ENCODE measurements around the gene USP14. TPM values are rescaled to one million over a fixed set of nuclear protein-coding genes. Genes with fewer than 3 reads are reported as not detected.

USP14 gene
- total and polyA plus RNA-seq, 2 experiments from 2014 or later, result 82.4 to 83.5 TPM

DNA sequence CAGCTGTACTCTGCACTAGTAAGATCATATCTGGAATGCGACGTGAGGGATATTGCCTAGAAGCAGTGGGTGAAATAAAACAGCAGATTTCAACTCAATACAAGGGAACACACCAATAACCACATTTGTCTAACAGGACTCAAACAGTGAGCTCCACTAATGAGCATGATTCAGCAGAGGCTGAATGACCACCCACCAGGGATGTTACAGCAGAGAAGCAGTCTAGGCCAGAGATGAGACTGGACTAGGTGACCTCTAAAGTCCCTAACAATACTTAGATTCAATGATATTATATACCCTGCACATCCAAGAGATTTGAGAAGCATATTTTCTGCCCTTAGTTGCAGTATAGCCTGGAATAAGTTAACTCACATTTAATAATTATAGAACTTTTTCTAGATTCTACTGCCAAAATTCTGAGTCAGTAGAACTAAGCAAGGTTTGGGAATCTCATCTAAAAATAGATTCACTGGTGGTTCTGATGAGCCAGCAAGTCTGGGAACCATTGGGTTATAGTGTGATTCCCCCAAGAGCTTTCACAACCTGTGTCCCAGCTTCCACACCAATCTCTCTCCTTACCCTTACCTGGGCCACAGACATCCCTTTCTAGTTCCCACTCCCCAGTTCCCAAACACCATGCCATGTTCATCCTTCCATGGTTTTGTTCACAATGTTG, 103.2 kb downstream of the USP14 start:
- H3K9me3 Mint-ChIP-seq, result no peaks in the 10 kb centered on the region
- Histone ChIP-seq H4K20me1 (replicated peaks; ENCODE audit: insufficient read depth) (peaks cover 15% of the 10 kb centered on the region), H3K4me3 (no peak overlapping the region), H3K27me3 (ENCODE audit: insufficient read depth) (no peaks in the 10 kb centered on the region), H2AFZ (no peak overlapping the region), H3K4me2 (no peak overlapping the region), H3K9me2 (ENCODE audit: insufficient read depth) (no peaks in the 10 kb centered on the region), H3K36me3 (ENCODE audit: insufficient read depth) (peaks cover 67% of the 10 kb centered on the region), H3K79me2 (replicated peaks; ENCODE audit: insufficient read depth) (peaks cover 25% of the 10 kb centered on the region), H3K27ac (ENCODE audit: low read depth) (no peak overlapping the region), H3F3A (replicated peaks; ENCODE audit: low read depth) (no peaks in the 10 kb centered on the region), H3K4me1 (ENCODE audit: insufficient read depth) (no peaks in the 10 kb centered on the region)
- no peak overlapping the region for H3K4me3 Mint-ChIP-seq
- no peaks in the 10 kb centered on the region for H3K4me1 Mint-ChIP-seq
- ATAC-seq (no peak), DNase-seq (ENCODE audit: low spot score) (no peak)
- TF ChIP-seq, protein P1, sequence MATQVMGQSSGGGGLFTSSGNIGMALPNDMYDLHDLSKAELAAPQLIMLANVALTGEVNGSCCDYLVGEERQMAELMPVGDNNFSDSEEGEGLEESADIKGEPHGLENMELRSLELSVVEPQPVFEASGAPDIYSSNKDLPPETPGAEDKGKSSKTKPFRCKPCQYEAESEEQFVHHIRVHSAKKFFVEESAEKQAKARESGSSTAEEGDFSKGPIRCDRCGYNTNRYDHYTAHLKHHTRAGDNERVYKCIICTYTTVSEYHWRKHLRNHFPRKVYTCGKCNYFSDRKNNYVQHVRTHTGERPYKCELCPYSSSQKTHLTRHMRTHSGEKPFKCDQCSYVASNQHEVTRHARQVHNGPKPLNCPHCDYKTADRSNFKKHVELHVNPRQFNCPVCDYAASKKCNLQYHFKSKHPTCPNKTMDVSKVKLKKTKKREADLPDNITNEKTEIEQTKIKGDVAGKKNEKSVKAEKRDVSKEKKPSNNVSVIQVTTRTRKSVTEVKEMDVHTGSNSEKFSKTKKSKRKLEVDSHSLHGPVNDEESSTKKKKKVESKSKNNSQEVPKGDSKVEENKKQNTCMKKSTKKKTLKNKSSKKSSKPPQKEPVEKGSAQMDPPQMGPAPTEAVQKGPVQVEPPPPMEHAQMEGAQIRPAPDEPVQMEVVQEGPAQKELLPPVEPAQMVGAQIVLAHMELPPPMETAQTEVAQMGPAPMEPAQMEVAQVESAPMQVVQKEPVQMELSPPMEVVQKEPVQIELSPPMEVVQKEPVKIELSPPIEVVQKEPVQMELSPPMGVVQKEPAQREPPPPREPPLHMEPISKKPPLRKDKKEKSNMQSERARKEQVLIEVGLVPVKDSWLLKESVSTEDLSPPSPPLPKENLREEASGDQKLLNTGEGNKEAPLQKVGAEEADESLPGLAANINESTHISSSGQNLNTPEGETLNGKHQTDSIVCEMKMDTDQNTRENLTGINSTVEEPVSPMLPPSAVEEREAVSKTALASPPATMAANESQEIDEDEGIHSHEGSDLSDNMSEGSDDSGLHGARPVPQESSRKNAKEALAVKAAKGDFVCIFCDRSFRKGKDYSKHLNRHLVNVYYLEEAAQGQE (IDR thresholded peaks at IDR 0.05; ENCODE audit: unreplicated experiment), result no peak
- TF ChIP-seq EZH2phosphoT487 (IDR thresholded peaks at IDR 0.05; ENCODE audit: unreplicated experiment), result no peak
- peaks cover 59% of the 10 kb centered on the region for H3K36me3 Mint-ChIP-seq (ENCODE audit: low read depth)
- no peaks in the 10 kb centered on the region for H3K27me3 Mint-ChIP-seq (ENCODE audit: insufficient read depth, low read depth, poor library complexity)
- H3K27ac Mint-ChIP-seq, result no peak overlapping the region

Small RNA genes lying within 50 kb of the gene (microRNA-seq; reads per million reads assigned to microRNA genes)
- not detected for gene MIR8078

Small RNA genes lying within 50 kb of the gene (small RNA-seq; reads per million reads assigned to genes)
- not detected for gene MIR8078 (ENCODE audit: low replicate concordance)

Other genes starting within 250 kb of the USP14 start
- 1.0 and 3.6 TPM in 2 replicates for gene TUBB8B, start 108.9 kb upstream of the USP14 start, total RNA-seq (2014; rRNA removed; shearing (Covaris generic))
- 0.74 and 1.2 TPM in 2 replicates for gene TUBB8B, start 108.9 kb upstream of the USP14 start, polyA plus RNA-seq (2016; fragmentation: Nextera tagmentation; extraction: Ambion mirVana)
- 71.2 and 108 TPM in 2 replicates for gene THOC1, start 109.5 kb downstream of the USP14 start, total RNA-seq (2014; rRNA removed; shearing (Covaris generic))
- 66.1 and 73.0 TPM in 2 replicates for gene THOC1, start 109.5 kb downstream of the USP14 start, polyA plus RNA-seq (2016; fragmentation: Nextera tagmentation; extraction: Ambion mirVana)

All from GM23338 (cell line).